Globus pallidus (tissue), 1 donor: ENCODE results near the gene ZNF628.

Source experiments
- DNase-seq: peaks from one replicate; pipeline ENCODE4 v3.0.0-alpha.2; 2015; ENCODE audit warnings: low spot score

The ZNF628 gene

DNA sequence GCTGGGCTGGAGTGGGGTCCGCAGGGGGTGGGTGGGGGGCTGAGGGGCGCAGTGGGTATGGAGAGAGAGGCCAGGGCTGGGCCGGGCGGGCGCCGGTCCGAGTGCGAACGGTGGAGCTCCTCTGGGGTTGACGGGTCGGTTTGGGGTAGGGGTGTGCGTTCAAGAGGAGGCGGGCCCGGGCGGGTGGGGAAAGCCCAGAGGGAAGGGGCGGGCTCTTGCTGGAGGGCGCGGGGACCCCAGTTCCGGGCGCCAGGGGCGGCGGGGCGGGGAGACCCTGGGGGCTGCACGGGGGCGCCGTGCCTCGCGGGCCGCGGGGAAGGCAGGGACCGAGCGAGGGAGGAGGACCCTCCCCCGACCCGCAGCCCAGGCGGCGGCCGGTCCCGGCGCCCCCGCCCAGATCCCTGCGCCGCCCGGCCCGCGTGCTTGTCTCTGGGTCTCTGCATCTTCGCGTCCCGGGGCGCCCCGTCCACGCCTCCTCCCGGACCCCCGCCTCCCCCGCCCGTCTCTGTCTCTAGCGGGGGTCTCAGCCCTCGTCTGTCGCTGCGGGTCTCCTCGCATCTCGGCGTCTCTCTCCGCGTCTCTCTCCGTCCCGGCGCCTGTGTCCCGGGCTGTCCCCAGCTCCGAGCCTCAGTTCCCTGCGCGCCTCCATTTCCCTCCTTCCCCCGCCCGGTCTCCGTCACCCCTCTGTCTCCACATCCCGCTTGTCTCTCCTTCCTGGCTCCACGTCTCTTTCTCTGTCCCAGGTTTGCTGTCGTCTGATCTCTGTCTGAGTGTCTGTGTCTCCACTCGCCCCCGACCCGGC is 25.1 kb upstream of the ZNF628 start:
- DNase-seq = no peak

DNA sequence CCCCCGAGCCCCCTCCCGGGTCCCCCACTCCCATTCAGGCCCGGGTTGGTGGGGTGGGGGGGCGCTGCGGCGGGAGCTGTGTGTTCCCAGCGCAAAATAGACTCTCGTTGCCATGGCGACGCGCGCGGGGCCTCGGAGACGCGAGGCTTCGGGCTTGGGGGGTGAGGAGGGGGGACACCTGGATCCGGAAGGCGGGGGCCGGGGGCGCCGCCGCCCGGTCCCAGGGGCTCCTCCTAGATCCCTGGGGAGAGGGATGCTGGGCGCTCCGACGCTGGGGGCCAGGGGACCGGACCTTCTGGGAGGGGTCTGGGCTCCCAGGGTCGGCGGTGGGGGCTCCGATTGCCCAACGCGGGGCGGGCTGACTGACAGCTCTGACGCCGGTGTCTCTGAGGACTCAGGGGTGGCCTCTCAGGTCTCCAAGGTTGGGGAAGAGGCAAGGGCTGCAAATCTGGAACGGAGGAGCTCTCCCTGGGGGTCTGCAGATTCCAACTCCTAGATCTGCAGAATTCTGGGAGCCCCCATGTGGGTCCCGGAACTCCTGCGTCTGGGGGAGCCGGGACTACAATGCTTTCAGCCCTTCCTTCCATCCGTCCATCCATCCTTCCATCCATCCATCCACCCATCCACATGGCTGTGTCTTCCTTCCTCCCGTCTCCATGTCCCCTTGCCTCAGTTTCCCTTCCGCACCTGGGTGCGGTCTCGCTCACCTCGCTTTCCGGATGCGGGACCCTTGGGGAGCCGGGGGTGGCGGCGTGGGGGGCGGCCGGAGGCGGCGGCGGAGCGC is 24.3 kb upstream of the ZNF628 start:
- peak; percentile 37 for DNase-seq

DNA sequence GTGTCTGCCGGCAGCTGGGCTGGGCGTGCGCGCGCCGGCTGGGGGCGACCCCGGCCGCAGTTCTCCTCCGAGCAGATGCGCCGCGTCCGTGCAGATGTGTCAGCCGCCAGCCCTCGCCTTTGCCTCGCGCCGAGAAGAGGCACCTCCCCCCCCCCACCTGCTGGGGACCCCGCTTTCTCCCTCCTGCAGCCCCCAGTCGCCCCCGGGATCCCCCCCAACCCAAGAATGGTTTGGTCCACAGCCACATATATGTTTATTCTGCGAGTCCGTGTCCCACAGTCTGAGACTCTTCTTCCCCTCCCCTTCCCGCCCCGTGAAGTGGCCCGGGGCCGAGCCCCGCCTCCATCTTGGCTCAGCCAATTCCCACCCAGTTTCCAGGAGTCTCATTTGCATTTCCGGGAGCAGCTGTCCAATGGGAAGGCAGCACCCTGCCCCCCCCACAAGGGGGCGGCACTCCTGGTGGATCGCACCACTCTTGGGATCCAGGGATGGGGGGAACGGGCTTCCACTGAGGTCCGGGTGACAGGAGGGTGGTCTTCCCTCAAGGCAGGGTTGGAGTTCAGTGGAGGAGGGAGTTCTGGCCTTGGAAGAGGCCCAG is 23.6 kb upstream of the ZNF628 start:
- DNase-seq = peak; percentile 96

DNA sequence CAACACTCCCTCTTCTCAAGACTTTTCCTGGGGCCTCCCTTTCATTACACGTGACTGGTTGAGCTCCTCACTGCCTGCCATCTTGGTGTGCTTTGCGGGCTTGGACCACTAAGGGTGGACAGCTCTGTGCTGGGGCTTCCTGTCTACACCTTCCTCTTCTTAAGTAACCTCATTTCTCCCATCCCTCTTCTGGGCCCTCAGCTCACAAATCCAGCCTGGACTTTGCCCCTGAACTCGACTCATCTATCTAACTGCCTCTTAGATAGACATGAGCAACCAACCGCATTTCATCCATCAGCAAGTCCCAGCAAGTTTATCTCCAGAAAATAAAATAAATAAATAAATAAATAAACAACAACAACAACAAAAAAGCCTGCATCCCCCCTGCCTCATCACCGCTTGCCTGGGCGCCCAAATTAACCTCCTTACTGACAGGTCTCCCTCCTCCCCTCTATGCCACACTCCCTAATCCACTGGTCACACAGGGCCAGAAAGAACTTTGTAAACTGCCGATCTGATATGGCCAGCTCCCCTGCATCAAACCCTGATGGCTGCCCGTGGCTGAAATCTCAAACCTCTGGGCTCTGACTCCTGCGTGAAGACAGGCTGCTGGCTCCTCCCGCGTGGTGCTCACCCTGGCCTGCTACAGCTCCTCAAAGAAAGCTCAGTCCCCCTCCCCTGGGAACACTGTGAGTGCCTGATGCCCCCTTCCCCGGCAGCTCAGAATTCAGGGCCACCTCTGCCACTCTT is 22.7 kb upstream of the ZNF628 start:
- DNase-seq = no peak

DNA sequence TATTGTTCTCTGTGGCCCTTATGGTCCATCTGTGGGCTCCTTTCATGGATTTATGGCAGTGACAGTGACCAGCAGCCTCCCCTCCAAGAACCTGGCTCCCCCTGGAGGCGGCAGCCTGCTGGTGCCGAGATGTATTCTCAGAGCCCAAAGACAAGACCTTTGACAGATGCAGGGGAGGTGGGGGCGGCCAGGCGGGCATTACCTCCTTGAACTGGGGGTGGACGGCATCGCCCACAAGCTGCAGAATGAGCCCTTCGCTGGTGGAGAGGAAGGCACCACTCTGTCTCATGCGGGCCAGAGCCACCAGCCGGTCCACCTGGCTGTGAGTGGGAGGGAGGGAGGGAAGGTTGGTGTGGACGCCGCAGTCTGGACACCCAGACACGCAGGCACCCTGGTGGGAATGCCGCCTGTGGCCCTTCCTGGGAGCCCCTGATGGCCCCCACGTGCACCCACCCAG is 21.6 kb upstream of the ZNF628 start:
- peak; percentile 79 for DNase-seq

DNA sequence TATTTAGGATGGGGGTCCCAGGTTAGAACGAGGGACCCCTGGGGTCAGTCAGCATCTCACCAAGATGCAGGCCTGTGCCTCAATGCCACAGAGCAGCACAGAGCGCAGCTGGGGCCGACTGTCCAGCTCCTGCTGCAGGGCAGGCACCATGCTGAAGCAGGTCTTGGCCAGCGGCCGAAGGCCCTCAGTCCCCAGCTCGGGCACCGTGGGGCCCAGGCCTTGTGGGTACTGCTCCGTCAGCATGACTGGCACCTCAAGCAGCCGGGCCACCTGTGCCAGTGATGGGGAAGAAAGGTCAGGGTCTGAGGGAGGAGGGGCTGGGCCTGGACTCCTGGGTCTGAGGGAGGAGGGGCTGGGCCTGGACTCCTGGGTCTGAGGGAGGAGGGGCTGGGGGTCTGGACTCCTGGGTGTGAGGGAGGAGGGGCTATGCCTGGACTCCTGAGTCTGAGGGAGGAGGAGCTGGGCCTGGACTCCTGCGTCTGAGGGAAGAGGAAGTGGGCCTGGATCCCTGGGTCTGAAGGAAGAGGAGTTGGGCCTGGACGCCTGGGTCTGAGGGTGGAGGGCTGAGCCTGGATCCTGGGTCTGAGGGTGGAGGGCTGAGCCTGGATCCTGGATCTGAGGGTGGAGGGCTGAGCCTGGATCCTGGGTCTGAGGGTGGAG is 20.7 kb upstream of the ZNF628 start:
- DNase-seq = no peak

DNA sequence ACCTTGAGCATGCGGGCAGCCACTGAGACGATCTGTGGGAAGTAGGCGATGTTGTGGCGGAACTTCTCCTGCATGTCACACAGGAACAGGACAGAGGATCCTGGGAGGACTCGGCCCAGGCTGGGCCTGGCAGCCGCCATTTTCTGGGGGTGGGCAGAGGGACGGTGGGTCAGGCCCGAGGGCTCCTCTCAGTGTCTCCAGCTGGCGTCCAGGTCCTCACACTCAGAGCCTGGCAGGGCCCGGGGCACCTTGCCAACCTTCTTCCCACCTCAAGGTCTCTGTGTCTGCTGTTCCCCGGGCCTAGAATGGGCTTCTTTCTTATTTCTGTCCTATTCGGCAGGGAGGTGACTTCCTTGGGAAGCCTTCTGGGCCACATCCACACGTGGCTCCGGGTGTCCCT is 20.1 kb upstream of the ZNF628 start:
- DNase-seq = no peak

DNA sequence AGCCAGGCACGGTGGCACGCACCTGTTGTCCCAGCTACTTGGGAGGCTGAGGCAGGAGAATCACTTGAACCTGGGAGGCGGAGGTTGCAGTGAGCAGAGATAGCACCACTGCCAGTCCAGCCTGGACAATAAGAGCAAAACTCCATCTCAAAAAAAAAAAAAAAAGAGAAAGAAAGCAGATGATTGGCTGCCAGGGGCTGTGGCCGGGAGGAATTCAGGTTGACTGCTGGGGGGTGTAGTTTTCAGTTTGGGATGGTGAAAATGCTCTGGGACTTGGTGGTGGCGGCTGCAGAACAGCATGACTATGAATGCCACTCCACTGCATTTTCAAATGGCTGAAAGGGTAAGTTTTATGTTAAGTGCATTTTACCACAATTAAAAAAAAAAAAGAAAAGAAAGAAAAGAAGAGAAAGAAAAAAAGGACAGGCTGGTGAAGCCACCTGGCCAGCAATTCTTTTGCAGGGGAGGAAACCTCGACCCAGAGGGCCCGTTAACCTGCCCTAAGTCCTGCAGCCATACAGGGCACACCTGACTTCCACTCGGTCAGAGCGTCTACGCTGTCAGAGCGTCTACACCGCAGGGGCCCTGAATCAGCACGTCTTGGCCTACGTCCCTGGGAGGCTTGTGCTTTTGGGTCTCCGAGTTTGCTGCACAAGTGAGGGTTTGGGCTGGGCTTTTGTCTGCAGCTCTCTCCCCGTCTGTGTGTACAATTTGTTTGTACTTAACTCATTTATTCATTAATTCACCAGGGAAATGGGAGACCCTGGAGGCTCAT is 18.5 kb upstream of the ZNF628 start:
- no peak for DNase-seq

DNA sequence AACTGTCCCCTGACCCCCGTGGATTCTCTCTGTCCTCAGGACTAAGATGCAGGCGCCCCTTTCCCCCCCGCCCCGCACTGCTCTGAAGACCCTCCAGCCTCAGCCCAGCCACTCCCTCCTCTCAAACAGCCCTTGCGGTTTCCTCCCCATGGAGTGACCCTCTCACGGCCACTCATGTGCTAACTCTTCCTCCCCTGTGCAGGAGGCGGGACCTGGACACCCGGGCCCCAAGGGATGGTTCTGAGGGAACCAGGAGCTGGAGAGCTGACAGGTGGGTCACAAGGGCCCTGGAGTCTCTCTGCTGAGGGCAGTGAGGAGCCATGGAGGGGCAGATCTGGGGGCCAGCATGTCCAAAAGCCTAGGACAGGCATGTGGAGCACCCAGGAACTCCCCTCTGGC is 16.9 kb upstream of the ZNF628 start:
- no peak for DNase-seq

DNA sequence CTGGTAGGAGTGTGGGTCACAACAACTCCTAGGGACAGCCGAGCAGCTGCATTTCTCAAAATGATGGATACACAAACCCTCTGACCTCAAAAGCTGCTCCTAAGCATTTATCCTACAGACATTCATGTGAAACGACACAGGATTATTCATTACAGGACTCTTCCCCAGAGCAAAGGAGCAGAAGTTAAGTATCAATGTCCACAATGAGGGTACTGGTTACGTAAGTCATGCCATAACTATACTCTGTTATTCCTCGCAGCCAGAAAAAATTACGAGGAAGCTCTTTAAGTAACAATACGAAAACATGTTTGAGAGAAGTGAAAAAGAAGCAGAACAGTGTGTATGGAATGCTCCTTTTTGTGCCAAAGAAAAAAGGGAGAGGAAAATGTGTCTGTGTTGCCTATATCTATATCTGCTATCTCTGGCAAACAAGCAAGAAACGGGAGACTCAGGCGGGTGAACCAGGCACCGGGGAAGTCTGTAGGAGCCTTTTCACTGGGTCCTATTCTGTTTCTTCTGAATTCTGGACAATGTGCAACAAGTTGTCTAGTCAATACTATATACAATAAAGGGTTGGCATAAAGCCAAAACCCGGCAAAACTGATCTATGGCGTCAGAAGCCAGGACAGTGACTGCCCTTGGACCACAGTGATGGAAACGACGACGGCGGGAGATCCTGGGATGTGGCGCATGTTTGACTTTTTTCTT is 16.3 kb upstream of the ZNF628 start:
- DNase-seq = peak; percentile 40

DNA sequence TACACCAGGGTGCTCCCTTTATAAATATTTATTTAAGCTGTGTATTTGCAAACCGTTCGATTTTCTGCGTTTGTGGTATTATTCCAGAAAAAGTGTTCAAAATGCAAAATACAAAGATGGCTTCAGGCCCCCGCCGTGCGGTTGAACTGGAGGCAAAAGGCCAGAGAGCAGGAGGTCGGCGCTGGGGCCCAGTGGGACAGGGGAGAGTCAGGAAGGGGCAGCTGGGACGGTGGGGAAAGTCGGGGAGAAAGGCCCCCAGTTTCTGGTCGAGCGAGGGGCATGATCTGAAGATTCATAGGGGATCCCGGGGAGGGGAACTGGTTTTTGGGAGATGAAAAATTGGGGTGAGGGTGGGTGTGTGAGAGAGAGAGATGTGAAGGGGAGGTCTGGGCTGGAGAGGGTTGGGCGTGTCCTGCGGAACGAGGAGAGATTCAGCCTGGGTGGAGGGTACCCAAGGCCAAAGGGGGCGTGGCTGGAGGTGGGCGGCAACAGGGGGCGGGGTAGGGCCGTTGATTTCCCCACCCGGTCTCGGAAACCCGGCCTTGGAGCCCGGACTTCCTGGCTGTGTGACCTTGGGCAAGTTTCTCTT is 15.7 kb upstream of the ZNF628 start:
- DNase-seq = peak; percentile 69

DNA sequence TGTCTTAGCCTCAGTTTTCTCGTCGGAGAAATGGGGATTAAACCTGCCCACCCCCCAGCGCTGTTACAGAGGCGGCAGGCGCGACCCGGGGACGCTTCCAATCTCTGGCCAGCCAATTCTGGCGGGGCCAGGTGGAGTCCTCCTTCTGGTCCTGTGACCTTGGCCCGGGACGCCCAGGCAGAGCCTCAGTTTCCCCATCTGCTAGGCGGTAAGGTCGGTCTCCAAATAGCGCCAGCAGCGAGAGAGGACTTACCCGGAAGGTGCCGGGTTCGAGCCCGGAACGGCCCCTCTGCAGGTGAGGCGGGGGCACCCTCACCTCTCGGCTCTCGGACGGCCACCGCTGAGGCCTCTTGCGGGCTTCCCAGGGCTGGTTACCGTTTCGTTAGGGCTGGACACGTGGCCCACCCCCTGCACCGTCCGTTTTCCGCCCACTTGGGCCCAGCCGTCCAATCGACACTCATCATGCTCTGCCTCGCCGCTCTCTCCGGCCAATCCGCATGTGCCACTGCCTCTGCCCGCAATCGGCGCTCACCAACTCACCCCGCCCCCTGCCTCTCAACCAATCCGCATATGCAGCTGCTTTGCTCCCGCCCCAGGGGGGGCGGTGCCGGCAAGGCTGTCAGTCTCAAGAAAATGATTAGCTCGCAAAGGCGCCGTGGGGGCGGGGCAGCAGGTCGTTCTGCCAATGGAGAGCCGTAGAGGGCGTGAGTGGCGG is 15.0 kb upstream of the ZNF628 start, which contains the start of gene ISOC2:
Gene ISOC2, minus strand, starts transcription at position 384 of the 715 bp plus-strand sequence. CDS start 5,156 bp downstream, outside the sequence.
- peak; percentile 100 for DNase-seq

DNA sequence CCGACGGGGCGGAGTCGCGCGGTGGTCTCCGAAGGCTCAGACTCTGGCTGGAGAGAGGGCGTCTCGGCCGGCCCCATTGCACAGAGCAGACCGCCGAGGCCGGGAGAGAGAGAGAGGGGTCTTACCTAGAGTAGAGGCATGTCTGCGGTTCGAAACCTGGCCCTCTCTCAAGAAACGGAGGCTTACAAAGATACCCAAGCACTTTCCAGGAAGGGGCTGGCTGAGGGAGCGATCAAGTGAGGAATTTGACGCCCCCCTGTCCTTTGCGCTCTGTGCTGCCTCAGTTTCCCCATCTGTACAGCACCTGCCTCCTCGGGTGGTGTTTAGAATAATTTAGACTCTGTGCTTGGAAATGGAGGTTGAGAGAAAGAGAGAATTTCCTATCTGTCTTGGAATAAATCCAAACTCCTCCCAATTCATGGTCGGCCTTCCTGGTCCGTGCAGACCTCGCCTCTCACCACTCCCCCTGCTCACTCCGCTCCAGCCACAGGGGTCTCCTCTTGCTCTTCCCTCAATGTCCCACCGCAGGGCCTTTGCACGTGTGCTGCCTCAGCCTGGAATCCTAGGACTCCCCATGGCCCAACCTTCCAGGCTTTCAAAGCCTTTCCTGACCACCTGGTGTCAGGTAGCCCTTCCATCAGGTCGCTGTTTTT is 14.3 kb upstream of the ZNF628 start:
- no peak for DNase-seq

DNA sequence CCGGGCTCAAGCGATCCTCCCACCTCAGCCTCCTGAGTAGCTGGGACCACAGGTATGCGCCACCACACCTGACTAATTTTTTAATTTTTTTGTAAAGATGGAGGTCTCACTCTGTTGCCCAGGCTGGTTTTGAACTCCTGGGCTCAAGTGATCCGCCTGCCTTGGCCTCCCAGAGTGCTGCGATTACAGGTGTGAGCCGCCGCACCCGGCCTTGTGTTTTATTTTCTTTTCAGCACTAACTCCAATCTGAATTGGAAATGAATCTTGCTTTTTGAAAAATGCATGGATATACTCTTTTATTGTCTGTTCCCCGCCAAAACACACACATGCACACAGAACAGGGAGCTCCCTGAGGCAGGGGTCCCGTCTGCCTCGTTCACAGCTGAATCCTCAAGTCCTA is 13.7 kb upstream of the ZNF628 start:
- DNase-seq = no peak

DNA sequence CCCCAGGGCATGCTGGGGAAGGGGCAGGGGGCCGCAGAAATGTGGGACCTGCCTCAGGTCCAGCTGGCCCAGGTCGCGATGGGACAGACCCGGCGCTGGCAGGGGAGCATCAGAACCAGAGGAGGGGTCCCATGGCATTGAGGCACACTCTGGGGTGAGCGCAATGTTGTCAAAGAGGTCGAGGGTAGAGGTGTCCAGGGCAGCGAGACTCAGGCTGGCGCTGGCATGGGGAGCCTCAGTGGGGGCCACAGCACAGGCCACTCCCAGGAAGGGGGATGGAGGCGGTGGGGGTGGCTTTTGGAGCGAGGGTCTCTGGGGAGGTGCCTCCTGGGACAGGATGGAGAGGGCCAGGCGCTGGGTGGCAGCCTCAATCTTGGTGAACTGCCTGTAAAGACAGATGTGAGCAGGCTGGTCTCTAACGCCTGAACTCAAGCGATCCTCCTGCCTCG is 12.8 kb upstream of the ZNF628 start:
- no peak for DNase-seq

DNA sequence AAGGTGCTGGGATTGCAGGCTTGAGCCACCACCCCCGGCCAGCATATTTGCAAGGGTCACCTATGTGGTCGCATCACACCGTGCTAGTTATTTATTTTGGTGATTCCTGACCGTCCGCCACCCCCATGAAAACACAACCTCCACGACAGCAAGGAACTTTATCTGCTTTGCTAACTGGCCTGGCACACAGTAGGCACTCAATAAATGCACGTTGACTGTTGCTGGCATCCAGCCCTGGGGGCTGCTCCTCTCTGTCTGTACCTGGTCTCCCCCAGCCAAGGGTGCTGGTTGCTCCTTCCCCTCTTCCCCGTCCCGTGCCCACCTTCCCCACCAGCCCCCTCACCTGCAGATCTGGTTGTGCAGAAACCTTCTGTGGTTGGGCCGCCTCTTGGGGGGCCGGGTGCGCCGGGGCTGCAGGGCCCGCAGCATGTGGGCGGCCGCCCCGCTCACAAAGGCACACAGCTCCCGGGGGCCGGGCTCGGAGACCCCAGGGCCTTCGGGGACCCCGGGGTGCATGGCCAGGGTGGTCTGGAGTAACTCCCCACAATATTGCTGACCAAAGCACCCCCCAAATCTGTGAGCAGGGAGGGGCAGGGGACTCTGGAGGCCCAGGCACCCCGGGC is 12.3 kb upstream of the ZNF628 start:
- no peak for DNase-seq

DNA sequence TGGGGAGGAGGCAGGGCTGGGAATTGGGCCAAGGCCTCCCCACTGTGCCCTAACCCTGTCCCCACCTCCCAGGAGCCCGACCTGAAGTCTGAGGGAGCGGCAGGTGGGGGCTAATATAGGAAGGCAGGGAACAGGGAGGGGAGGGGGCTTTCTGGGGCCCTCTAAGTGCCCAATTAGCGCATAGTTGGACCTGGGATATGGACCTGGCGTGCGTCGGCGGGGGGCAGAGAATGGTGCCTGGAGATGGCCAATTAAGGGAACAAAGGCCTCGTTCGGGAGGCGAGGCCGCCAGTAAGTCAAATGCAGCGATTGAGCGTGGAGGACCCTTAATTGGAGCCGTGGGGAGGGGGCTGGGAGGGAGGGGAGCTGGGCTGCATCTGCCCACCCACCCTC is 11.8 kb upstream of the ZNF628 start, which contains the start of gene C19orf85:
Gene C19orf85, minus strand, starts transcription at position 90 of the 393 bp plus-strand sequence. CDS start 197 bp downstream, outside the sequence.
- DNase-seq = no peak
